SK-N-SH (cell line): ENCODE measurements around the gene KMT5C.

Experiments
- CTCF ChIP-seq: fragments of 200-600 bp; sonication (generic); IDR thresholded peaks from 2 replicates; pipeline ENCODE4 v1.6.1; 2017; ENCODE audit warnings: antibody characterized with exemption, mild to moderate bottlenecking, moderate library complexity
- TF ChIP-seq, protein P1 (sequence below): IDR thresholded peaks from 2 replicates; pipeline ENCODE4 v1.6.1; 2012; ENCODE audit warnings: mild to moderate bottlenecking, low read depth, low read length, moderate library complexity

GRCh38 chr19:55389386-55390317 is 50.0 kb downstream of the KMT5C start:
- TF ChIP-seq CTCF = no peak
- TF ChIP-seq, protein P1, sequence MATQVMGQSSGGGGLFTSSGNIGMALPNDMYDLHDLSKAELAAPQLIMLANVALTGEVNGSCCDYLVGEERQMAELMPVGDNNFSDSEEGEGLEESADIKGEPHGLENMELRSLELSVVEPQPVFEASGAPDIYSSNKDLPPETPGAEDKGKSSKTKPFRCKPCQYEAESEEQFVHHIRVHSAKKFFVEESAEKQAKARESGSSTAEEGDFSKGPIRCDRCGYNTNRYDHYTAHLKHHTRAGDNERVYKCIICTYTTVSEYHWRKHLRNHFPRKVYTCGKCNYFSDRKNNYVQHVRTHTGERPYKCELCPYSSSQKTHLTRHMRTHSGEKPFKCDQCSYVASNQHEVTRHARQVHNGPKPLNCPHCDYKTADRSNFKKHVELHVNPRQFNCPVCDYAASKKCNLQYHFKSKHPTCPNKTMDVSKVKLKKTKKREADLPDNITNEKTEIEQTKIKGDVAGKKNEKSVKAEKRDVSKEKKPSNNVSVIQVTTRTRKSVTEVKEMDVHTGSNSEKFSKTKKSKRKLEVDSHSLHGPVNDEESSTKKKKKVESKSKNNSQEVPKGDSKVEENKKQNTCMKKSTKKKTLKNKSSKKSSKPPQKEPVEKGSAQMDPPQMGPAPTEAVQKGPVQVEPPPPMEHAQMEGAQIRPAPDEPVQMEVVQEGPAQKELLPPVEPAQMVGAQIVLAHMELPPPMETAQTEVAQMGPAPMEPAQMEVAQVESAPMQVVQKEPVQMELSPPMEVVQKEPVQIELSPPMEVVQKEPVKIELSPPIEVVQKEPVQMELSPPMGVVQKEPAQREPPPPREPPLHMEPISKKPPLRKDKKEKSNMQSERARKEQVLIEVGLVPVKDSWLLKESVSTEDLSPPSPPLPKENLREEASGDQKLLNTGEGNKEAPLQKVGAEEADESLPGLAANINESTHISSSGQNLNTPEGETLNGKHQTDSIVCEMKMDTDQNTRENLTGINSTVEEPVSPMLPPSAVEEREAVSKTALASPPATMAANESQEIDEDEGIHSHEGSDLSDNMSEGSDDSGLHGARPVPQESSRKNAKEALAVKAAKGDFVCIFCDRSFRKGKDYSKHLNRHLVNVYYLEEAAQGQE = no peak
